Measurements from ENCODE around the gene ECHDC1.

Gene ECHDC1

DNA sequence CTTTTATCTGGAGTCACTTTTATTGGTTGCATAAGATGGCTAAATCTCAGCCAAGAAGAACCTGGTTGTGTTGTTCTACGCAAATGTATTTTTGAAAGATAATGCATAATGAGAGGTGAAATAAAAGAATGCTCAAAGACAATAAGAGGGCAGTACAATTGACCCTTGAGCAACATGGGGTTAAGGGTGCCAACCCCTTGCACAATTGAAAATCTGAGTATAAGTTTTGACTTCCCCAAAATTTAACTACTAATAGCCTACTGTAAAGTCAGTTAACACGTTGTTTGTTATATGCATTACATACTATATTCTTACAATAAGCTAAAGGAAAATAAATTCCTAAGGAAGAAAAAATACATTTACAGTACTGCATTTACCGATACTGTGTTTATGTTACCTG is 70.8 kb downstream of the ECHDC1 start:
- Histone ChIP-seq H3K27me3 (ENCODE audit: insufficient read depth, low read length, poor library complexity) (no peaks in the 10 kb centered on the region), H4K20me1 (ENCODE audit: insufficient read depth, low read length) (peaks cover 26% of the 10 kb centered on the region; the same call in 1 of the 2 replicates), H2AFZ (ENCODE audit: low read depth, low read length) (no peak overlapping the region), H3K4me3 (ENCODE audit: low read depth in 1 of 2, low read length in 2 of 2) (no peak overlapping the region), H3K4me1 (ENCODE audit: insufficient read depth, low read length) (peaks cover 19% of the 10 kb centered on the region), H3K27ac (ENCODE audit: low read length) (no peak overlapping the region), H3K9me3 (ENCODE audit: insufficient read depth, low read length, severe bottlenecking) (no peaks in the 10 kb centered on the region), H3K79me2 (ENCODE audit: insufficient read depth, low read length) (peaks cover 76% of the 10 kb centered on the region), H3K9ac (ENCODE audit: low read depth, low read length) (no peak overlapping the region), H3K36me3 (ENCODE audit: insufficient read depth, low read length) (no peaks in the 10 kb centered on the region), H3K4me2 (ENCODE audit: insufficient read depth, low read length) (no peak overlapping the region)
- TF ChIP-seq, protein P1, sequence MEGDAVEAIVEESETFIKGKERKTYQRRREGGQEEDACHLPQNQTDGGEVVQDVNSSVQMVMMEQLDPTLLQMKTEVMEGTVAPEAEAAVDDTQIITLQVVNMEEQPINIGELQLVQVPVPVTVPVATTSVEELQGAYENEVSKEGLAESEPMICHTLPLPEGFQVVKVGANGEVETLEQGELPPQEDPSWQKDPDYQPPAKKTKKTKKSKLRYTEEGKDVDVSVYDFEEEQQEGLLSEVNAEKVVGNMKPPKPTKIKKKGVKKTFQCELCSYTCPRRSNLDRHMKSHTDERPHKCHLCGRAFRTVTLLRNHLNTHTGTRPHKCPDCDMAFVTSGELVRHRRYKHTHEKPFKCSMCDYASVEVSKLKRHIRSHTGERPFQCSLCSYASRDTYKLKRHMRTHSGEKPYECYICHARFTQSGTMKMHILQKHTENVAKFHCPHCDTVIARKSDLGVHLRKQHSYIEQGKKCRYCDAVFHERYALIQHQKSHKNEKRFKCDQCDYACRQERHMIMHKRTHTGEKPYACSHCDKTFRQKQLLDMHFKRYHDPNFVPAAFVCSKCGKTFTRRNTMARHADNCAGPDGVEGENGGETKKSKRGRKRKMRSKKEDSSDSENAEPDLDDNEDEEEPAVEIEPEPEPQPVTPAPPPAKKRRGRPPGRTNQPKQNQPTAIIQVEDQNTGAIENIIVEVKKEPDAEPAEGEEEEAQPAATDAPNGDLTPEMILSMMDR (IDR thresholded peaks at IDR 0.05; ENCODE audit: borderline replicate concordance, extremely low read depth, low read length, poor library complexity, severe bottlenecking) = no peak
- no peak for TF ChIP-seq EZH2 (IDR thresholded peaks at IDR 0.05; ENCODE audit: borderline replicate concordance, low read depth, low read length, severe bottlenecking)
- ATAC-seq (ENCODE audit: insufficient read depth, low read depth) = no peak
- DNase-seq = no peak

DNA sequence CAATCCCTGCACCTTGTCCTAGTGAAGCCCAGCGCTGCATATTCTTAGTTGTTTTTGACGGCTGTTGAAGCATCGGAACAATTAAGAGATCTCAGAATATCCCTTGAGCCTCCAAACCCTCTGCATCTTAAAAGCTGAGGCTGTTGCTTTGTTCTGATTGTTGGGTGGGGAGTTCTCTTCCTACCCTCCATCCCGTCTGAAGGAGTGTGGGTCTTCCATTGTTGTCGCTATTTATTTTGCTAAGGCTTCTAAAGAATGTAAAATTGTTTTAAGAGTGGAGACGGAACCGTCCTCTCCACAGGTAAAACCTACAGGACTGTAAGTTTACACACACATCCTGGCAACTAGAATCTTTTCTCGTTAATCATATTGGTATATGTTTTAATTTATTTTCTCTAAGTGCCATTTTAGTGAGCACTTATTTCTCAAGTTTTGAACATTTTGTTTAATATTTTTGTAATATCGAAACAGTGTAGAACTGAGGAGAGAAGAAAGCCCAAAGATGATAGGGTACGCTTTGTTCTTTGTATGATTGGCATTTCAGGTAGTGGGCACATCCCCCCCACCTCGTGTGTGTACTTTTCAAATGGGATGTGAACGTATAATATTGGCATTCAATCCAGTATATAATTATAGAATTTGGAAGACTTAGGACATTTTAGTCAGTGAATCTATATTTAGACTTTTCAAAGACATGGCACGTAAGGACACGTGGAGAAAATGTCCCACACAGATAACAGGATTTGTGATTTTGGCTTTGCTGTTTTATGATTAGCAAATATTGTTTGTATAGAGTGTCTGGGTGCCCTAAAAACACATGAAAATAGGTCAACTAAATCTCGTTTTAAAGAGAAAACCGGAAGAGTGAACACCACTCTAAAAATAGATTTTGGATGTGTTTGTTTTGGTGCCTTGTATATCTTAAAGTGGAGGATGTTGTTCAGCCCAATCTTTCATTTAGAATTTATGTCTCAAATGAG is 75.5 kb downstream of the ECHDC1 start:
- H4K20me1 ChIP-seq (ENCODE audit: insufficient read depth, low read length) = peaks cover 13% of the 10 kb centered on the region; the same call in 1 of the 2 replicates
- peaks cover 35% of the 10 kb centered on the region for H3K4me1 ChIP-seq (ENCODE audit: insufficient read depth, low read length)
- DNase-seq = no peak
- H3K36me3 ChIP-seq (ENCODE audit: insufficient read depth, low read length) = no peaks in the 10 kb centered on the region; the same call in 1 of the 2 replicates
- peak overlapping the region; percentile 95 for H3K27ac ChIP-seq (ENCODE audit: low read length)
- H3K27me3 ChIP-seq (ENCODE audit: insufficient read depth, low read length, poor library complexity) = no peaks in the 10 kb centered on the region
- no peak for ATAC-seq (ENCODE audit: insufficient read depth, low read depth)
- H3K79me2 ChIP-seq (ENCODE audit: insufficient read depth, low read length) = peaks cover 63% of the 10 kb centered on the region
- H3K4me3 ChIP-seq (ENCODE audit: low read depth in 1 of 2, low read length in 2 of 2) = peak overlapping the region; percentile 50 to 92
- H3K9me3 ChIP-seq (ENCODE audit: insufficient read depth, low read length, severe bottlenecking) = no peaks in the 10 kb centered on the region
- peak overlapping the region; percentile 99 for H2AFZ ChIP-seq (ENCODE audit: low read depth, low read length)
- TF ChIP-seq, protein P1 (IDR thresholded peaks at IDR 0.05; ENCODE audit: borderline replicate concordance, extremely low read depth, low read length, poor library complexity, severe bottlenecking) = no peak
- TF ChIP-seq EZH2 (IDR thresholded peaks at IDR 0.05; ENCODE audit: borderline replicate concordance, low read depth, low read length, severe bottlenecking) = no peak
- peak overlapping the region; percentile 76 for H3K4me2 ChIP-seq (ENCODE audit: insufficient read depth, low read length)
- peak overlapping the region; percentile 99 for H3K9ac ChIP-seq (ENCODE audit: low read depth, low read length)

DNA sequence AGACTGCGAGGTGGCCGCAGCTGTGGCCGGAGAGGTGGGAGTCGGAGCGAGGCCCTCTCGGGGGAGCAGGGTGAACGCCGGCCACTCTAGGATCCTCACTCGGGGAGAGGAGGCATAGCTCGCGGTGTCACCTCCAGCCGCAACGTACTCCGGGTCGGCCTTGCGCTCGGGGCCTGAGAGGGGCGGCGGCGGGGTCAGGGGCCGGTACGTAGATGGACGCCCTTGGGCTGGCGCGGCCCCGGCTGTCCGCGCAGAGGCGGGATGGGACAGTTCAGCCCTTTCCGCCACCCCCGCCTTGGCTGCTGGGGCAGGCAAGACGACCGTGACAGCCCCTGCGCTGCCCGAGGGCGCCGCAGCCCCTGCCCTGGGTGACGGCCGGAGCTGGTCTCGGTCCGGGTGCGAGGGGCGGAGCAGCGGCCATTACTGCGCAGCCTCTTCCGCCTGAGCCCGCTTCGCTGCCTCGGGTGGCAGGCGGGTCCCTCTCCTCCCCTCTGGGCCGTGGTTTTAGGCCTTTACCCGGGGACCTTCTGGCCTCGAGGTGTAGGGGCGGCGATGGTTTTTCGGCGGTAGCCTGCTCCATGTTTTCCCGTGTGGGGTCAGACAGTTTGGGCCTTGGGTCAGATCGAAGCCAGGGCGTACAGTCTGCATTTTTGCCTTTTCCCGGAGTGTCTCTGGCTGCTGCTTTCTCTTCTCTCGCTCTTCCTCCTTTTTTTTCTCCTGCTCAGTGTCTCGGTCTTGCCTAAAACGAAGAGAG is 76.3 kb downstream of the ECHDC1 start:
- H3K27ac ChIP-seq (ENCODE audit: low read length) = peak overlapping the region; percentile 95
- H3K79me2 ChIP-seq (ENCODE audit: insufficient read depth, low read length) = peaks cover 54% of the 10 kb centered on the region
- peak; percentile 69 for ATAC-seq (ENCODE audit: insufficient read depth, low read depth)
- peak overlapping the region; percentile 50 to 92 for H3K4me3 ChIP-seq (ENCODE audit: low read depth in 1 of 2, low read length in 2 of 2)
- H3K4me2 ChIP-seq (ENCODE audit: insufficient read depth, low read length) = peak overlapping the region; percentile 76
- peaks cover 6% of the 10 kb centered on the region; the same call in 1 of the 2 replicates for H4K20me1 ChIP-seq (ENCODE audit: insufficient read depth, low read length)
- TF ChIP-seq, protein P1 (IDR thresholded peaks at IDR 0.05; ENCODE audit: borderline replicate concordance, extremely low read depth, low read length, poor library complexity, severe bottlenecking) = no peak
- no peak for TF ChIP-seq EZH2 (IDR thresholded peaks at IDR 0.05; ENCODE audit: borderline replicate concordance, low read depth, low read length, severe bottlenecking)
- H3K9ac ChIP-seq (ENCODE audit: low read depth, low read length) = peak overlapping the region; percentile 99
- H3K27me3 ChIP-seq (ENCODE audit: insufficient read depth, low read length, poor library complexity) = no peaks in the 10 kb centered on the region
- peak overlapping the region; percentile 99 for H2AFZ ChIP-seq (ENCODE audit: low read depth, low read length)
- H3K9me3 ChIP-seq (ENCODE audit: insufficient read depth, low read length, severe bottlenecking) = no peaks in the 10 kb centered on the region
- peak; percentile 54 for DNase-seq
- H3K4me1 ChIP-seq (ENCODE audit: insufficient read depth, low read length) = peaks cover 35% of the 10 kb centered on the region
- H3K36me3 ChIP-seq (ENCODE audit: insufficient read depth, low read length) = no peaks in the 10 kb centered on the region; the same call in 1 of the 2 replicates

Measured in DND-41 (cell line).